Stimulated activated CD4-positive, alpha-beta T cell treated with anti-CD3 and anti-CD28 coated beads, Interleukin-2, amount 100 ng/mL, for 4 hours (primary cell): ENCODE measurements around the gene A2M.

Experiments used
- DNase-seq: peaks from one replicate; pipeline ENCODE4 v3.0.0-alpha.2; 2020; ENCODE audit warnings: low read depth

Gene A2M

GRCh38 chr12:9120487-9121184 is 4.9 kb upstream of the A2M start:
- DNase-seq, result no peak

GRCh38 chr12:9118158-9118557 is 2.4 kb upstream of the A2M start:
- DNase-seq, result no peak

GRCh38 chr12:9114946-9115345 is 773 bp downstream of the A2M start:
- no peak for DNase-seq

- no peak for DNase-seq
These were observed 1.8 kb downstream of the A2M start for GRCh38 chr12:9113987-9114309.

GRCh38 chr12:9113296-9113986 is 2.3 kb downstream of the A2M start:
- no peak for DNase-seq

GRCh38 chr12:9112076-9112853 is 3.5 kb downstream of the A2M start:
- DNase-seq, result no peak

- DNase-seq, result no peak
These were observed 4.2 kb downstream of the A2M start for GRCh38 chr12:9111525-9111924.

- DNase-seq, result no peak
These were observed 5.8 kb downstream of the A2M start for GRCh38 chr12:9109737-9110491.

GRCh38 chr12:9109213-9109522 is 6.6 kb downstream of the A2M start:
- DNase-seq, result no peak

- no peak for DNase-seq
These were observed 7.1 kb downstream of the A2M start for GRCh38 chr12:9108504-9109212.

- DNase-seq, result no peak
These were observed 8.2 kb downstream of the A2M start for GRCh38 chr12:9107542-9107873.

GRCh38 chr12:9106610-9107541 is 8.8 kb downstream of the A2M start:
- DNase-seq, result no peak

- DNase-seq, result no peak
These were observed 9.7 kb downstream of the A2M start for GRCh38 chr12:9106067-9106466.

- DNase-seq, result no peak
These were observed 10.8 kb downstream of the A2M start for GRCh38 chr12:9104767-9105423.

GRCh38 chr12:9104087-9104486 is 11.6 kb downstream of the A2M start:
- no peak for DNase-seq

GRCh38 chr12:9103050-9103849 is 12.5 kb downstream of the A2M start:
- no peak for DNase-seq

GRCh38 chr12:9101018-9101687 is 14.6 kb downstream of the A2M start:
- no peak for DNase-seq

GRCh38 chr12:9099552-9100190 is 16.0 kb downstream of the A2M start:
- no peak for DNase-seq
